GM12878 (cell line): Measurements from ENCODE around the gene RAPGEF1. TPM values are rescaled to one million over a fixed set of nuclear protein-coding genes. Genes with fewer than 3 reads are reported as not detected.

ENCODE experiments used
- CTCF ChIP-seq, 3 experiments: IDR thresholded peaks in 2 of 3; conservative IDR thresholded peaks in 1 of 3; 2 replicates each; pipeline ENCODE4 v1.5.1; 2011; ENCODE audit warnings: low read depth in 3 of 3, low read length in 3 of 3, mild to moderate bottlenecking in 3 of 3, control low read depth in 2 of 3, moderate library complexity in 2 of 3, inconsistent platforms in 1 of 3, mixed read lengths in 1 of 3; ENCODE audit not compliant: control insufficient read depth in 2 of 3, insufficient read depth in 1 of 3; ENCODE audit errors: extremely low read depth in 1 of 3
- DPF2 ChIP-seq: fragments of 450-650 bp; IDR thresholded peaks from 2 replicates; pipeline ENCODE4 v1.6.1; 2017; ENCODE audit warnings: mild to moderate bottlenecking
- PKNOX1 ChIP-seq: fragments of 450-650 bp; IDR thresholded peaks from 2 replicates; pipeline ENCODE4 v1.6.1; 2016; ENCODE audit warnings: mild to moderate bottlenecking
- RAD51 ChIP-seq: fragments of 450-650 bp; IDR thresholded peaks from 2 replicates; pipeline ENCODE4 v1.6.1; 2016; ENCODE audit warnings: moderate library complexity, mild to moderate bottlenecking, inconsistent platforms
- ZNF592 ChIP-seq: fragments of 450-650 bp; IDR thresholded peaks from 2 replicates; pipeline ENCODE4 v1.6.1; 2017; ENCODE audit warnings: mild to moderate bottlenecking, moderate library complexity
- polyA plus RNA-seq, 11 experiments: library from polyadenylated mRNA; depleted of rRNA in 4 of 11; unstranded in 6 of 11; stranded (reverse) in 5 of 11; fragments of >200 nt; fragmentation: Nextera tagmentation in 4 of 11; fragmentation: Illumina TruSeq in 1 of 11; extraction: Ambion mirVana in 4 of 11; extraction: Trizol in 1 of 11; gene quantifications; 1 replicate in 1 of 11; 2 replicates in 10 of 11; pipeline versions ENCODE4 v1.2.1 to v1.2.3, GENCODE V29; 2011 to 2016; ENCODE audit warnings: inconsistent platforms in 2 of 11, missing spikeins in 2 of 11, low read depth in 1 of 11
- total RNA-seq, 4 experiments: library from RNA; depleted of rRNA in 3 of 4; stranded (reverse); fragments of >200 nt in 3 of 4; fragmentation: Illumina TruSeq in 1 of 4; extraction: Trizol in 1 of 4; gene quantifications; 2 replicates each; pipeline versions ENCODE4 v1.2.1 to v1.2.3, GENCODE V29; 2013 to 2021

RAPGEF1 gene
- total and polyA plus RNA-seq, 10 of the 15 experiments (the other 5 are each of a cell fraction or from before 2014, with no cell fraction given), result 0.42 to 113 (median 45.9) TPM

GRCh38 chr9:131690941-131691573 is 48.8 kb downstream of the RAPGEF1 start (continued):
- TF ChIP-seq ZNF592 (no peak), RAD51 (0 out of 2 replicates have a peak, but pooled peaks have one; percentile 11), PKNOX1 (peak; percentile 94), DPF2 (0 out of 2 replicates have a peak, but pooled peaks have one; percentile 30), CTCF (IDR thresholded peaks at IDR 0.05 in 2 of 3, conservative IDR thresholded peaks at IDR 0.05 in 1 of 3; ENCODE audit: control insufficient read depth in 2 of 3, extremely low read depth in 1 of 3, insufficient read depth in 1 of 3, low read depth in 3 of 3, low read length in 3 of 3) (no peak)
